Sigmoid colon (tissue), 7 donors: Measurements from ENCODE around the gene XAB2. TPM values are rescaled to one million over a fixed set of nuclear protein-coding genes. Genes with fewer than 3 reads are reported as not detected.

Experiments
- DNase-seq: peaks from one replicate; pipeline ENCODE4 v3.0.0-alpha.2; 2019
- H3K27ac ChIP-seq, 4 donors: fragments of 200-600 bp; sonication (generic); one replicate each; pipeline ENCODE4 v1.5.1; 2016 to 2019; ENCODE audit warnings: mild to moderate bottlenecking in 1 of 4
- H3K27me3 ChIP-seq, 3 donors: fragments of 200-600 bp; sonication (generic); one replicate each; pipeline ENCODE4 v1.5.1; 2019; ENCODE audit warnings: mild to moderate bottlenecking in 1 of 3
- H3K36me3 ChIP-seq, 4 donors: fragments of 200-600 bp; sonication (generic); one replicate each; pipeline ENCODE4 v1.5.1; 2016 to 2019
- H3K4me1 ChIP-seq, 4 donors: fragments of 200-600 bp; sonication (generic); one replicate each; pipeline ENCODE4 v1.5.1; 2017 to 2019
- H3K4me3 ChIP-seq, 4 donors: fragments of 200-600 bp; sonication (generic); one replicate each; pipeline ENCODE4 v1.5.1; 2017 to 2019; ENCODE audit warnings: mild to moderate bottlenecking in 2 of 4, moderate library complexity in 1 of 4
- H3K9me3 ChIP-seq, 4 donors: fragments of 200-600 bp in 3 of 4; sonication (generic) in 3 of 4; one replicate each; pipeline versions ENCODE4 v1.5.1 to v1.6.1; 2013 to 2019
- EP300 ChIP-seq, 4 donors: sonication (generic); formaldehyde crosslinking; IDR thresholded peaks; one replicate each; pipeline ENCODE4 v1.6.1; 2017; ENCODE audit warnings: antibody characterized with exemption in 4 of 4
- POLR2A ChIP-seq, 2 donors: fragments of 450-650 bp; IDR thresholded peaks; one replicate each; pipeline ENCODE4 v1.6.1; 2016; ENCODE audit warnings: antibody characterized with exemption in 2 of 2, mild to moderate bottlenecking in 2 of 2, moderate library complexity in 2 of 2
- POLR2AphosphoS5 ChIP-seq, 4 donors: sonication (generic); formaldehyde crosslinking; IDR thresholded peaks; one replicate each; pipeline ENCODE4 v1.6.1; 2017; ENCODE audit warnings: antibody characterized with exemption in 4 of 4
- WGBS, 2 donors: extraction: QIAGEN DNeasy Blood & Tissue Kit; methylation state at CpG; one replicate each; pipeline ENCODE4 v1.1.7; 2013; 5-methylcytosine and 5-hydroxymethylcytosine counted together
- intact Hi-C: fragments of 100-400 bp; cut with DNase I; formaldehyde crosslinking; loops from one replicate; pipeline ENCODE4 v1.15.1; 2023
- polyA plus RNA-seq, 3 donors: library from polyadenylated mRNA; stranded (reverse); fragments of 200-250 nt; gene quantifications; one replicate each; pipeline ENCODE4 v1.2.3, GENCODE V29; 2013
- total RNA-seq, 4 donors: library from RNA; depleted of rRNA; stranded (reverse); fragments of >200 nt; gene quantifications; one replicate each; pipeline ENCODE4 v1.1.0, GENCODE V29; 2016
- TF ChIP-seq, protein P1 (sequence below), 4 experiments: fragments of 450-650 bp in 3 of 4; fragments of 200-600 bp in 1 of 4; IDR thresholded peaks; one replicate each; pipeline ENCODE4 v1.5.1; 2016 to 2019; ENCODE audit warnings: antibody characterized with exemption in 4 of 4, mild to moderate bottlenecking in 3 of 4, moderate library complexity in 2 of 4
- donor health status: healthy with polysubstance abuse.
- donor health status: Bipolar disorder and iron deficiency.
- donor health status: healthy.

The XAB2 gene
- total and polyA plus RNA-seq, 7 donors: 9.7 to 38.3 (median 29.9) TPM

DNA sequence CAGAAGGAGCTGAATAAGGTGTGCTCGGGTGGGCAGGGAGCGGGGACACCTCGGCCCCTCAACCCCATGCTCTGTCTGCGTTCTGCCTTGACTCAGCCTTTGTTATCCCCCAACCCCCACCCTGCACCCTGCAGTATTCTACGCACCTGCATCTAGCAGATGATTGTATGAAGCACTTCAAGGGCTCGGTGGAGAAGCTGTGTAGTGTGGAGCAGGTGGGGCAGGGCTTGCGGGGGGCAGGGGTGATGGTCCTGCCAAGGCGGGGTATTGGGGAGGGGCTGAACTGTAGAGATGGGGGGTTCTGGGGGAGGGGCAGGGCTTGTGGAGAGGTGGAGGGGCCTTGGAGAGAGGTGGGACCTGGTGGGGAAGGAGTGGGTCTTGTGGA is 13.7 kb upstream of the XAB2 start:
- Histone ChIP-seq H3K27me3 (peaks cover 0 to 52% (median 36%) of the 10 kb centered on the region in 3 donors), H3K36me3 (no peaks in the 10 kb centered on the region), H3K4me3 (no peak overlapping the region), H3K9me3 (no peaks in the 10 kb centered on the region), H3K27ac (no peak overlapping the region), H3K4me1 (no peaks in the 10 kb centered on the region)
- intact Hi-C loops: no loop called here
- DNase-seq: no peak
- 94 to 97% methylated on average over 8 of the region's 8 CpGs for WGBS, 2 donors
- TF ChIP-seq POLR2A (IDR thresholded peaks at IDR 0.05) (no peak), EP300 (IDR thresholded peaks at IDR 0.05) (no peak), POLR2AphosphoS5 (IDR thresholded peaks at IDR 0.05) (no peak)
- TF ChIP-seq, protein P1, sequence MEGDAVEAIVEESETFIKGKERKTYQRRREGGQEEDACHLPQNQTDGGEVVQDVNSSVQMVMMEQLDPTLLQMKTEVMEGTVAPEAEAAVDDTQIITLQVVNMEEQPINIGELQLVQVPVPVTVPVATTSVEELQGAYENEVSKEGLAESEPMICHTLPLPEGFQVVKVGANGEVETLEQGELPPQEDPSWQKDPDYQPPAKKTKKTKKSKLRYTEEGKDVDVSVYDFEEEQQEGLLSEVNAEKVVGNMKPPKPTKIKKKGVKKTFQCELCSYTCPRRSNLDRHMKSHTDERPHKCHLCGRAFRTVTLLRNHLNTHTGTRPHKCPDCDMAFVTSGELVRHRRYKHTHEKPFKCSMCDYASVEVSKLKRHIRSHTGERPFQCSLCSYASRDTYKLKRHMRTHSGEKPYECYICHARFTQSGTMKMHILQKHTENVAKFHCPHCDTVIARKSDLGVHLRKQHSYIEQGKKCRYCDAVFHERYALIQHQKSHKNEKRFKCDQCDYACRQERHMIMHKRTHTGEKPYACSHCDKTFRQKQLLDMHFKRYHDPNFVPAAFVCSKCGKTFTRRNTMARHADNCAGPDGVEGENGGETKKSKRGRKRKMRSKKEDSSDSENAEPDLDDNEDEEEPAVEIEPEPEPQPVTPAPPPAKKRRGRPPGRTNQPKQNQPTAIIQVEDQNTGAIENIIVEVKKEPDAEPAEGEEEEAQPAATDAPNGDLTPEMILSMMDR (IDR thresholded peaks at IDR 0.05): no peak

DNA sequence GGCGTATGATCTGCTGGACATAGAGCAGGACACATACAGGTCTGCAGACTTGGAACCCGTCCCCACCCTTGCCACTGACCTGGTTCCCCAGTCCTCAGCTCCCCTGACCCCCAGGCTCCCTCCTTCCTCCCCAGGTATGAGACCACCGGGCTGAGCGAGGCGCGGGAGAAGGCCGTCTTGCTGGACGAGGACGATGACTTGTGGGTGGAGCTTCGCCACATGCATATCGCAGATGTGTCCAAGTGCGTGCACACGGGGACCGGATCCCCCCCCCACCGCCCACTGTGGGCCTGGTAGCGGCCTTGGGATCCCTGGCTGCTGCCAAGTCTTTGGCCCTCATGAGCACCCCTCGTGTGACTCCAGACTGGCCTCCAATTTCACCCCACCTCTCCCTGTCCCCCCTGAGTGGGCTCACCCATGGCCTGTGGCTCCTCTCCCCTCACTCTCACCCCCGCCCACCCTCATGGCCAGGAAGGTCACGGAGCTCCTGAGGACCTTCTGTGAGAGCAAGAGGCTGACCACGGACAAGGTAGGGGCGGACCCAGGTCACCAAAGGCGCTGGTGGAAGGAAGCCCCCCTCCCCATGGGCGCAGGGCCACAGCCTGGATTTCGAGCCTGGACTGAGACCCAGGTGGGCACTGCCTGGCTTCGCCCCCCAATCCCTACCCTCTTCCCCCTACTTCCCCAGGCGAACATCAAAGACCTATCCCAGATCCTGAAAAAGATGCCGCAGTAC is 13.1 kb upstream of the XAB2 start:
- DNase-seq: no peak
- intact Hi-C loops: no loop called here
- H3K4me1 ChIP-seq: no peaks in the 10 kb centered on the region
- 94% methylated on average over 27 of the region's 27 CpGs for WGBS, 2 donors
- TF ChIP-seq POLR2A (IDR thresholded peaks at IDR 0.05): no peak
- TF ChIP-seq POLR2AphosphoS5 (IDR thresholded peaks at IDR 0.05): no peak
- TF ChIP-seq EP300 (IDR thresholded peaks at IDR 0.05): no peak
- TF ChIP-seq, protein P1 (IDR thresholded peaks at IDR 0.05): no peak
- peaks cover 0 to 58% (median 42%) of the 10 kb centered on the region in 3 donors for H3K27me3 ChIP-seq
- no peaks in the 10 kb centered on the region for H3K9me3 ChIP-seq
- H3K4me3 ChIP-seq: no peak overlapping the region
- H3K27ac ChIP-seq: no peak overlapping the region
- H3K36me3 ChIP-seq: no peaks in the 10 kb centered on the region

- H3K27me3 ChIP-seq: peaks cover 0 to 59% (median 51%) of the 10 kb centered on the region in 3 donors
- peaks cover 0 to 6% (median 1%) of the 10 kb centered on the region in 4 donors for H3K4me1 ChIP-seq
- WGBS, 2 donors: 87 to 90% methylated on average over 43 of the region's 43 CpGs
- no peaks in the 10 kb centered on the region for H3K36me3 ChIP-seq
- H3K9me3 ChIP-seq: no peaks in the 10 kb centered on the region
- TF ChIP-seq, protein P1 (IDR thresholded peaks at IDR 0.05): no peak
- TF ChIP-seq POLR2A (IDR thresholded peaks at IDR 0.05) (no peak), POLR2AphosphoS5 (IDR thresholded peaks at IDR 0.05) (no peak), EP300 (IDR thresholded peaks at IDR 0.05) (no peak)
- no peak overlapping the region for H3K27ac ChIP-seq
- H3K4me3 ChIP-seq: no peak overlapping the region
- intact Hi-C loops: no loop called here
- no peak for DNase-seq
Measured at GRCh38 chr19:7641290-7642276, 12.2 kb upstream of the XAB2 start.

DNA sequence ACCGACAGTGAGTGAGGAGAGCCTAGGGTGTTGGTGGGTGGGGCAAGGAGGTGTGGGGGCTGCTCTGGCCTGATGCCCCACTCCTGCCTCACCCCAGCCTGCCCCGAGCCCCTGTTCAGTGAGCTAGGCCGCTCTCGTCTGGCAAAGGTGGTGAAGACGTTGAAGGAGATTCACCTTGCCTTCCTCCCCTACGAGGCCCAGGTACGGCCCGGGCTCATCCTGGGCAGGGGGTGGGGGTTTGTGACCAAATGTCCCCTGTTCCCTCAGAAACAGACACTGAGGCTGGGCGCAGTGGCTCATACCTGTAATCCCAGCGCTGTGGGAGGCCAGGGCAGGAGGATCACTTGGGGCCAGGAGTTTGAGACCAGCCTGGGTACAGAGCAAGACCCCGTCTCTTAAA is 11.5 kb upstream of the XAB2 start:
- WGBS, 2 donors: 95% methylated on average over 11 of the region's 11 CpGs
- Histone ChIP-seq H3K27ac (no peak overlapping the region), H3K9me3 (no peaks in the 10 kb centered on the region), H3K4me1 (peaks cover 0 to 6% (median 1%) of the 10 kb centered on the region in 4 donors), H3K27me3 (peaks cover 0 to 61% (median 59%) of the 10 kb centered on the region in 3 donors), H3K4me3 (no peak overlapping the region), H3K36me3 (no peaks in the 10 kb centered on the region)
- no peak for TF ChIP-seq POLR2AphosphoS5 (IDR thresholded peaks at IDR 0.05)
- no peak for TF ChIP-seq EP300 (IDR thresholded peaks at IDR 0.05)
- TF ChIP-seq, protein P1 (IDR thresholded peaks at IDR 0.05): no peak
- TF ChIP-seq POLR2A (IDR thresholded peaks at IDR 0.05): no peak
- no peak for DNase-seq
- intact Hi-C loops: no loop called here
